ENCODE measurements around the gene SPACA1. TPM values are rescaled to one million over a fixed set of nuclear protein-coding genes. Genes with fewer than 3 reads are reported as not detected.

SPACA1 gene
- total and polyA plus RNA-seq, 4 donors, result not detected

GRCh38 chr6:88062376-88062775 is 14.7 kb downstream of the SPACA1 start:
- Histone ChIP-seq H3K9ac (ENCODE audit: low read depth in 1 of 2, low read length in 2 of 2) (no peak overlapping the region), H3K27ac (ENCODE audit: low read depth in 1 of 2, low read length in 2 of 2) (no peak overlapping the region), H3K36me3 (ENCODE audit: control insufficient read depth in 4 of 4, insufficient read depth in 3 of 4, low read depth in 1 of 4, low read length in 3 of 4) (no peaks in the 10 kb centered on the region), H3K4me3 (ENCODE audit: low read depth in 1 of 3, low read length in 3 of 3) (no peak overlapping the region), H3K9me3 (ENCODE audit: control insufficient read depth in 4 of 4, low read length in 3 of 4) (no peaks in the 10 kb centered on the region), H3K27me3 (ENCODE audit: control insufficient read depth in 4 of 4, insufficient read depth in 4 of 4, low read length in 3 of 4) (peaks cover 0 to 4% (median 0%) of the 10 kb centered on the region in 4 donors), H3K4me1 (ENCODE audit: control insufficient read depth in 4 of 4, insufficient read depth in 4 of 4, low read length in 3 of 4) (no peaks in the 10 kb centered on the region)
- WGBS, result 89% methylated on average over 1 of the region's 1 CpG
- no peak for DNase-seq (ENCODE audit: low spot score)
- TF ChIP-seq ATF3 (IDR thresholded peaks at IDR 0.05) (no peak), NR2F2 (IDR thresholded peaks at IDR 0.05) (no peak), GABPA (IDR thresholded peaks at IDR 0.05 in 1 of 2, conservative IDR thresholded peaks at IDR 0.05 in 1 of 2) (no peak), SP1 (IDR thresholded peaks at IDR 0.05) (no peak), ZBTB33 (IDR thresholded peaks at IDR 0.05) (no peak), TAF1 (conservative IDR thresholded peaks at IDR 0.05) (no peak), CTCF (IDR thresholded peaks at IDR 0.05; ENCODE audit: low read depth, low read length, missing input control) (no peak), RXRA (IDR thresholded peaks at IDR 0.05) (no peak), FOXA1 (IDR thresholded peaks at IDR 0.05) (no peak), YY1 (IDR thresholded peaks at IDR 0.05) (no peak), MAX (IDR thresholded peaks at IDR 0.05) (no peak), HNF4A (conservative IDR thresholded peaks at IDR 0.05) (no peak), HNF4G (IDR thresholded peaks at IDR 0.05) (no peak), JUND (IDR thresholded peaks at IDR 0.05) (no peak)

- peaks cover 0 to 4% (median under 1%) of the 10 kb centered on the region in 4 donors for H3K27me3 ChIP-seq (ENCODE audit: control insufficient read depth in 4 of 4, insufficient read depth in 4 of 4, low read length in 3 of 4)
- WGBS, result 88% methylated on average over 1 of the region's 1 CpG
- H3K9me3 ChIP-seq (ENCODE audit: control insufficient read depth in 4 of 4, low read length in 3 of 4), result no peaks in the 10 kb centered on the region
- no peaks in the 10 kb centered on the region for H3K4me1 ChIP-seq (ENCODE audit: control insufficient read depth in 4 of 4, insufficient read depth in 4 of 4, low read length in 3 of 4)
- H3K27ac ChIP-seq (ENCODE audit: low read depth in 1 of 2, low read length in 2 of 2), result no peak overlapping the region
- no peak for DNase-seq (ENCODE audit: low spot score)
- H3K4me3 ChIP-seq (ENCODE audit: low read depth in 1 of 3, low read length in 3 of 3), result no peak overlapping the region
- no peaks in the 10 kb centered on the region for H3K36me3 ChIP-seq (ENCODE audit: control insufficient read depth in 4 of 4, insufficient read depth in 3 of 4, low read depth in 1 of 4, low read length in 3 of 4)
- TF ChIP-seq CTCF (IDR thresholded peaks at IDR 0.05; ENCODE audit: low read depth, low read length, missing input control) (no peak), ATF3 (IDR thresholded peaks at IDR 0.05) (no peak), TAF1 (conservative IDR thresholded peaks at IDR 0.05) (no peak), RXRA (IDR thresholded peaks at IDR 0.05) (no peak), ZBTB33 (IDR thresholded peaks at IDR 0.05) (no peak), MAX (IDR thresholded peaks at IDR 0.05) (no peak), JUND (IDR thresholded peaks at IDR 0.05) (no peak), HNF4A (conservative IDR thresholded peaks at IDR 0.05) (no peak), EGR1 (IDR thresholded peaks at IDR 0.05; ENCODE audit: low read depth in 2 of 2) (no peak), RAD21 (IDR thresholded peaks at IDR 0.05) (no peak), FOXA2 (IDR thresholded peaks at IDR 0.05) (no peak), FOXA1 (IDR thresholded peaks at IDR 0.05) (no peak), GABPA (IDR thresholded peaks at IDR 0.05 in 1 of 2, conservative IDR thresholded peaks at IDR 0.05 in 1 of 2) (no peak), SP1 (IDR thresholded peaks at IDR 0.05) (no peak)
- H3K9ac ChIP-seq (ENCODE audit: low read depth in 1 of 2, low read length in 2 of 2), result no peak overlapping the region
These were observed 24.8 kb downstream of the SPACA1 start for GRCh38 chr6:88072462-88072861.
